ENCODE measurements around the gene PSME2. TPM values are rescaled to one million over a fixed set of nuclear protein-coding genes. Genes with fewer than 3 reads are reported as not detected.
A peak's percentile ranks its signal among the peaks of the same experiment; 100 is the strongest.

Gene PSME2
- total and polyA plus RNA-seq, 2 of the 13 experiments (the other 11 are each of a cell fraction or from before 2014, with no cell fraction given), result 332 to 716 TPM

- TF ChIP-seq CEBPB (IDR thresholded peaks at IDR 0.05; ENCODE audit: borderline replicate concordance, low read depth, low read length), result peak; percentile 82
- no peak for TF ChIP-seq KAT2B (IDR thresholded peaks at IDR 0.05; ENCODE audit: borderline replicate concordance, low read depth, low read length)
- TF ChIP-seq ZNF264 (CRISPR knock-in tag; IDR thresholded peaks at IDR 0.05), result no peak
- TF ChIP-seq ZNF772 (CRISPR knock-in tag; IDR thresholded peaks at IDR 0.05), result no peak
- TF ChIP-seq ZNF441 (CRISPR knock-in tag; IDR thresholded peaks at IDR 0.05; ENCODE audit: borderline replicate concordance), result no peak
- no peak for TF ChIP-seq CHD4 (IDR thresholded peaks at IDR 0.05; ENCODE audit: borderline replicate concordance, low read length)
- TF ChIP-seq GFI1 (CRISPR knock-in tag; IDR thresholded peaks at IDR 0.05; ENCODE audit: borderline replicate concordance), result no peak
- TF ChIP-seq ZNF724P (CRISPR knock-in tag; IDR thresholded peaks at IDR 0.05; ENCODE audit: borderline replicate concordance), result no peak
- TF ChIP-seq, protein P1, sequence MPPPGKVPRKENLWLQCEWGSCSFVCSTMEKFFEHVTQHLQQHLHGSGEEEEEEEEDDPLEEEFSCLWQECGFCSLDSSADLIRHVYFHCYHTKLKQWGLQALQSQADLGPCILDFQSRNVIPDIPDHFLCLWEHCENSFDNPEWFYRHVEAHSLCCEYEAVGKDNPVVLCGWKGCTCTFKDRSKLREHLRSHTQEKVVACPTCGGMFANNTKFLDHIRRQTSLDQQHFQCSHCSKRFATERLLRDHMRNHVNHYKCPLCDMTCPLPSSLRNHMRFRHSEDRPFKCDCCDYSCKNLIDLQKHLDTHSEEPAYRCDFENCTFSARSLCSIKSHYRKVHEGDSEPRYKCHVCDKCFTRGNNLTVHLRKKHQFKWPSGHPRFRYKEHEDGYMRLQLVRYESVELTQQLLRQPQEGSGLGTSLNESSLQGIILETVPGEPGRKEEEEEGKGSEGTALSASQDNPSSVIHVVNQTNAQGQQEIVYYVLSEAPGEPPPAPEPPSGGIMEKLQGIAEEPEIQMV (CRISPR knock-in tag; IDR thresholded peaks at IDR 0.05; ENCODE audit: low read depth), result no peak
- TF ChIP-seq FOXJ3 (CRISPR knock-in tag; IDR thresholded peaks at IDR 0.05; ENCODE audit: borderline replicate concordance), result no peak
- no peak for TF ChIP-seq ZNF614 (CRISPR knock-in tag; IDR thresholded peaks at IDR 0.05; ENCODE audit: borderline replicate concordance)
- TF ChIP-seq HDAC6 (IDR thresholded peaks at IDR 0.05; ENCODE audit: low read depth, low read length), result no peak
- TF ChIP-seq NCOA2 (CRISPR knock-in tag; IDR thresholded peaks at IDR 0.05), result no peak
- TF ChIP-seq RXRA (CRISPR knock-in tag; IDR thresholded peaks at IDR 0.05), result peak; percentile 41; the same call in 1 of the 2 replicates
- TF ChIP-seq XBP1 (CRISPR knock-in tag; IDR thresholded peaks at IDR 0.05), result no peak
- TF ChIP-seq ZNF350 (CRISPR knock-in tag; IDR thresholded peaks at IDR 0.05; ENCODE audit: borderline replicate concordance, low read depth), result no peak
- TF ChIP-seq, protein P2, sequence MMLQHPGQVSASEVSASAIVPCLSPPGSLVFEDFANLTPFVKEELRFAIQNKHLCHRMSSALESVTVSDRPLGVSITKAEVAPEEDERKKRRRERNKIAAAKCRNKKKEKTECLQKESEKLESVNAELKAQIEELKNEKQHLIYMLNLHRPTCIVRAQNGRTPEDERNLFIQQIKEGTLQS (CRISPR knock-in tag; IDR thresholded peaks at IDR 0.05), result no peak
- TF ChIP-seq KDM2A (CRISPR knock-in tag; IDR thresholded peaks at IDR 0.05; ENCODE audit: borderline replicate concordance, low read depth), result peak; percentile 17; the same call in 1 of the 2 replicates
- TF ChIP-seq, protein P3, sequence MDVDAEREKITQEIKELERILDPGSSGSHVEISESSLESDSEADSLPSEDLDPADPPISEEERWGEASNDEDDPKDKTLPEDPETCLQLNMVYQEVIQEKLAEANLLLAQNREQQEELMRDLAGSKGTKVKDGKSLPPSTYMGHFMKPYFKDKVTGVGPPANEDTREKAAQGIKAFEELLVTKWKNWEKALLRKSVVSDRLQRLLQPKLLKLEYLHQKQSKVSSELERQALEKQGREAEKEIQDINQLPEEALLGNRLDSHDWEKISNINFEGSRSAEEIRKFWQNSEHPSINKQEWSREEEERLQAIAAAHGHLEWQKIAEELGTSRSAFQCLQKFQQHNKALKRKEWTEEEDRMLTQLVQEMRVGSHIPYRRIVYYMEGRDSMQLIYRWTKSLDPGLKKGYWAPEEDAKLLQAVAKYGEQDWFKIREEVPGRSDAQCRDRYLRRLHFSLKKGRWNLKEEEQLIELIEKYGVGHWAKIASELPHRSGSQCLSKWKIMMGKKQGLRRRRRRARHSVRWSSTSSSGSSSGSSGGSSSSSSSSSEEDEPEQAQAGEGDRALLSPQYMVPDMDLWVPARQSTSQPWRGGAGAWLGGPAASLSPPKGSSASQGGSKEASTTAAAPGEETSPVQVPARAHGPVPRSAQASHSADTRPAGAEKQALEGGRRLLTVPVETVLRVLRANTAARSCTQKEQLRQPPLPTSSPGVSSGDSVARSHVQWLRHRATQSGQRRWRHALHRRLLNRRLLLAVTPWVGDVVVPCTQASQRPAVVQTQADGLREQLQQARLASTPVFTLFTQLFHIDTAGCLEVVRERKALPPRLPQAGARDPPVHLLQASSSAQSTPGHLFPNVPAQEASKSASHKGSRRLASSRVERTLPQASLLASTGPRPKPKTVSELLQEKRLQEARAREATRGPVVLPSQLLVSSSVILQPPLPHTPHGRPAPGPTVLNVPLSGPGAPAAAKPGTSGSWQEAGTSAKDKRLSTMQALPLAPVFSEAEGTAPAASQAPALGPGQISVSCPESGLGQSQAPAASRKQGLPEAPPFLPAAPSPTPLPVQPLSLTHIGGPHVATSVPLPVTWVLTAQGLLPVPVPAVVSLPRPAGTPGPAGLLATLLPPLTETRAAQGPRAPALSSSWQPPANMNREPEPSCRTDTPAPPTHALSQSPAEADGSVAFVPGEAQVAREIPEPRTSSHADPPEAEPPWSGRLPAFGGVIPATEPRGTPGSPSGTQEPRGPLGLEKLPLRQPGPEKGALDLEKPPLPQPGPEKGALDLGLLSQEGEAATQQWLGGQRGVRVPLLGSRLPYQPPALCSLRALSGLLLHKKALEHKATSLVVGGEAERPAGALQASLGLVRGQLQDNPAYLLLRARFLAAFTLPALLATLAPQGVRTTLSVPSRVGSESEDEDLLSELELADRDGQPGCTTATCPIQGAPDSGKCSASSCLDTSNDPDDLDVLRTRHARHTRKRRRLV (CRISPR knock-in tag; IDR thresholded peaks at IDR 0.05), result no peak
- no peak for TF ChIP-seq ZNF570 (CRISPR knock-in tag; IDR thresholded peaks at IDR 0.05; ENCODE audit: borderline replicate concordance)
- TF ChIP-seq CCDC6 (CRISPR knock-in tag; IDR thresholded peaks at IDR 0.05), result no peak
- no peak for TF ChIP-seq IRF2 (CRISPR knock-in tag; IDR thresholded peaks at IDR 0.05)
- TF ChIP-seq, protein P4, sequence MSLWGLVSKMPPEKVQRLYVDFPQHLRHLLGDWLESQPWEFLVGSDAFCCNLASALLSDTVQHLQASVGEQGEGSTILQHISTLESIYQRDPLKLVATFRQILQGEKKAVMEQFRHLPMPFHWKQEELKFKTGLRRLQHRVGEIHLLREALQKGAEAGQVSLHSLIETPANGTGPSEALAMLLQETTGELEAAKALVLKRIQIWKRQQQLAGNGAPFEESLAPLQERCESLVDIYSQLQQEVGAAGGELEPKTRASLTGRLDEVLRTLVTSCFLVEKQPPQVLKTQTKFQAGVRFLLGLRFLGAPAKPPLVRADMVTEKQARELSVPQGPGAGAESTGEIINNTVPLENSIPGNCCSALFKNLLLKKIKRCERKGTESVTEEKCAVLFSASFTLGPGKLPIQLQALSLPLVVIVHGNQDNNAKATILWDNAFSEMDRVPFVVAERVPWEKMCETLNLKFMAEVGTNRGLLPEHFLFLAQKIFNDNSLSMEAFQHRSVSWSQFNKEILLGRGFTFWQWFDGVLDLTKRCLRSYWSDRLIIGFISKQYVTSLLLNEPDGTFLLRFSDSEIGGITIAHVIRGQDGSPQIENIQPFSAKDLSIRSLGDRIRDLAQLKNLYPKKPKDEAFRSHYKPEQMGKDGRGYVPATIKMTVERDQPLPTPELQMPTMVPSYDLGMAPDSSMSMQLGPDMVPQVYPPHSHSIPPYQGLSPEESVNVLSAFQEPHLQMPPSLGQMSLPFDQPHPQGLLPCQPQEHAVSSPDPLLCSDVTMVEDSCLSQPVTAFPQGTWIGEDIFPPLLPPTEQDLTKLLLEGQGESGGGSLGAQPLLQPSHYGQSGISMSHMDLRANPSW (CRISPR knock-in tag; IDR thresholded peaks at IDR 0.05; ENCODE audit: borderline replicate concordance), result no peak
Measured at GRCh38 chr14:24110060-24110459, 36.4 kb downstream of the PSME2 start (continued).
